Stomach (tissue), 4 donors: ENCODE data around the gene FYN.

Experiments
- POLR2A ChIP-seq, 4 donors: fragments of 450-650 bp; IDR thresholded peaks; one replicate each; pipeline ENCODE4 v1.6.1; 2016; ENCODE audit warnings: antibody characterized with exemption in 4 of 4, control low read depth in 2 of 4, mild to moderate bottlenecking in 1 of 4, moderate library complexity in 1 of 4
- POLR2AphosphoS5 ChIP-seq, 3 donors: sonication (generic); formaldehyde crosslinking; IDR thresholded peaks; one replicate each; pipeline ENCODE4 v1.6.1; 2016; ENCODE audit warnings: antibody characterized with exemption in 3 of 3
- TF ChIP-seq, protein P1 (sequence below), 7 experiments: fragments of 450-650 bp in 4 of 7; fragments of 200-600 bp in 3 of 7; sonication (generic) in 3 of 7; IDR thresholded peaks; one replicate each; pipeline ENCODE4 v1.5.1; 2016 to 2019; ENCODE audit warnings: antibody characterized with exemption in 7 of 7, control low read depth in 2 of 7, mild to moderate bottlenecking in 1 of 7

DNA sequence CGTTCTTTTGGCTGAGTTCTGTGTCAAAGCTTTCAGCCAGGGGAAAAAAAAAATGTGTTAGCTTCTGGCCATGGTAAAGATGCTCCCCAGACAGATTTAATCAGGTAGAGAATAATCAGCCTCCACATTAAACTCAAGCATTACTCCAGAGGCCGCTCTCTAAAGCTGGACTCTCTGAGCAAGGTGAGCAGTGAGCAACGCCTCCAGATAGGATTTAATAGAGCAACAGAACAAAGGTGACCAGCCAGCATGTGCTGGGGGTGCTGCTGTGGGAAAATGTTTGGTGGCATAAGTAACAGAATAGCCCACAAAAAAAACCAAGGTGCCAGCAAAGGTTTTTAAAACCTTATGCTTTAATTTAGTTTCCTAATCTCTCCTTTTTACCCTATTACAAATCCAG lies 164.1 kb downstream of the FYN start:
- TF ChIP-seq, protein P1, sequence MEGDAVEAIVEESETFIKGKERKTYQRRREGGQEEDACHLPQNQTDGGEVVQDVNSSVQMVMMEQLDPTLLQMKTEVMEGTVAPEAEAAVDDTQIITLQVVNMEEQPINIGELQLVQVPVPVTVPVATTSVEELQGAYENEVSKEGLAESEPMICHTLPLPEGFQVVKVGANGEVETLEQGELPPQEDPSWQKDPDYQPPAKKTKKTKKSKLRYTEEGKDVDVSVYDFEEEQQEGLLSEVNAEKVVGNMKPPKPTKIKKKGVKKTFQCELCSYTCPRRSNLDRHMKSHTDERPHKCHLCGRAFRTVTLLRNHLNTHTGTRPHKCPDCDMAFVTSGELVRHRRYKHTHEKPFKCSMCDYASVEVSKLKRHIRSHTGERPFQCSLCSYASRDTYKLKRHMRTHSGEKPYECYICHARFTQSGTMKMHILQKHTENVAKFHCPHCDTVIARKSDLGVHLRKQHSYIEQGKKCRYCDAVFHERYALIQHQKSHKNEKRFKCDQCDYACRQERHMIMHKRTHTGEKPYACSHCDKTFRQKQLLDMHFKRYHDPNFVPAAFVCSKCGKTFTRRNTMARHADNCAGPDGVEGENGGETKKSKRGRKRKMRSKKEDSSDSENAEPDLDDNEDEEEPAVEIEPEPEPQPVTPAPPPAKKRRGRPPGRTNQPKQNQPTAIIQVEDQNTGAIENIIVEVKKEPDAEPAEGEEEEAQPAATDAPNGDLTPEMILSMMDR (IDR thresholded peaks at IDR 0.05) = no peak
- TF ChIP-seq POLR2AphosphoS5 (IDR thresholded peaks at IDR 0.05) (no peak), POLR2A (IDR thresholded peaks at IDR 0.05) (no peak)
